Thymus (tissue), 11 donors: ENCODE data around the gene SPAG17. TPM values are rescaled to one million over a fixed set of nuclear protein-coding genes. Genes with fewer than 3 reads are reported as not detected.

Source experiments
- DNase-seq, 9 donors: peaks; one replicate each; pipeline ENCODE4 v3.0.0-alpha.2; 2013; ENCODE audit warnings: low spot score in 9 of 9, low read depth in 6 of 9, missing footprints in 1 of 9
- H3K27ac ChIP-seq, 2 donors: one replicate each; pipeline ENCODE4 v1.5.1; 2013; ENCODE audit warnings: control low read depth in 1 of 2, low read depth in 1 of 2, low read length in 1 of 2, mild to moderate bottlenecking in 1 of 2, moderate library complexity in 1 of 2
- H3K27me3 ChIP-seq, 2 donors: one replicate each; pipeline ENCODE4 v1.5.1; 2013; ENCODE audit warnings: low read length in 1 of 2; ENCODE audit not compliant: control insufficient read depth in 2 of 2, insufficient read depth in 1 of 2
- H3K36me3 ChIP-seq, 2 donors: one replicate each; pipeline ENCODE4 v1.5.1; 2013; ENCODE audit warnings: low read length in 1 of 2, mild to moderate bottlenecking in 1 of 2, moderate library complexity in 1 of 2; ENCODE audit not compliant: control insufficient read depth in 2 of 2, insufficient read depth in 2 of 2
- H3K4me1 ChIP-seq, 2 donors: one replicate each; pipeline ENCODE4 v1.5.1; 2013; ENCODE audit warnings: low read length in 2 of 2; ENCODE audit not compliant: control insufficient read depth in 2 of 2, insufficient read depth in 2 of 2
- H3K4me3 ChIP-seq, 2 donors: one replicate each; pipeline ENCODE4 v1.5.1; 2013; ENCODE audit warnings: low read length in 2 of 2, control low read depth in 1 of 2, mild to moderate bottlenecking in 1 of 2
- H3K9me3 ChIP-seq, 2 donors: one replicate each; pipeline ENCODE4 v1.5.1; 2013; ENCODE audit warnings: low read length in 1 of 2, mild to moderate bottlenecking in 1 of 2; ENCODE audit not compliant: control insufficient read depth in 2 of 2, insufficient read depth in 1 of 2
- WGBS: extraction: QIAGEN DNeasy Blood & Tissue Kit; methylation state at CpG from one replicate; pipeline ENCODE4 v1.1.7; 2013; 5-methylcytosine and 5-hydroxymethylcytosine counted together
- polyA plus RNA-seq: library from polyadenylated mRNA; stranded (reverse); fragments of 200-250 nt; gene quantifications from one replicate; pipeline ENCODE4 v1.2.3, GENCODE V29; 2013
- total RNA-seq: library from RNA; stranded (reverse); fragments of 120-200 nt; gene quantifications from one replicate; pipeline ENCODE4 v1.2.4, GENCODE V29; 2013
- donor health status: healthy.

The SPAG17 gene
- total and polyA plus RNA-seq, 2 donors, result 0.33 to 0.50 TPM

DNA sequence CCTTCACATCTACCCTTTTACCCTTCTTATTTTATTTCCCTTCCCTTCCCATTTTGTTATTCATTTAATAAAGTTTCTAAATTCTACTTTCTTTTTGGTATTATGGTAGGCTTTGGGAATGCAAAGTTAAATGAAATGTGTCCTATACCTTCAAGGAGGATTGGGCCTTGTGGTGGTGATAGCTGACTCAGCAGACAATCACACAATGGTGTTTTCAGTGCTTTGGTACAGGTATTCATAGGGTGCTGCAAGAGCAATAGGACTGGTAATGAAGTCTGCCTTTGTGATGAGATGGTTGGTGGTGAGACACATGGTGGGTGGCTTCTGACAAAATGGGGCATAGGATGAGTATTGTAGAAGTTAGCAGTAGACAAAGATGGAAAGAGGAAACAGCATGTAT lies 21.9 kb upstream of the SPAG17 start:
- DNase-seq, result no peak
- no peaks in the 10 kb centered on the region for H3K4me1 ChIP-seq
- H3K27me3 ChIP-seq, result no peaks in the 10 kb centered on the region

DNA sequence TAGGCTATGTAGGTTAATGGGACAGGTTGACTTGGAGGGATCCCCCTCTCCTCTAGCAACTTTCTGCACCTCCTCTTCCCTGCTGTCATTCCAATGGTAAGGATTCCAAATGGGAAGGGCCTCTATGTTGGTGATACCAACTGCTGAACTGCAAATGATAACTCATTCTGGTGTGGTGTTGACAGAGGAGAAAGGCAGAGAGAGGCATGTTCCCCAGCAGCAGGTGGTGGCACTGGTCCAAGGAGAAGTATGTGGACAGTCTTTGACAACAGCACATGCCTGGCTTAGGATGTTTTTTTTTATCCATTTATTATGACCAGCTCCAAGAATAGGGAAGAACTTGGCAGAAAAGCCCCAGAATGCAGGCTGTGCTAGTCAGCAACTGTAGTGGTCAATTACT lies 19.6 kb upstream of the SPAG17 start:
- Histone ChIP-seq H3K27ac (no peak overlapping the region), H3K9me3 (no peaks in the 10 kb centered on the region), H3K4me3 (no peak overlapping the region), H3K27me3 (no peaks in the 10 kb centered on the region), H3K36me3 (no peaks in the 10 kb centered on the region), H3K4me1 (no peaks in the 10 kb centered on the region)
- DNase-seq, result no peak

More for the DNA sequence above, 21.9 kb upstream of the SPAG17 start:
- no peak overlapping the region for H3K27ac ChIP-seq
- H3K9me3 ChIP-seq, result no peaks in the 10 kb centered on the region
- H3K36me3 ChIP-seq, result no peaks in the 10 kb centered on the region
- H3K4me3 ChIP-seq, result no peak overlapping the region

- Histone ChIP-seq H3K9me3 (no peaks in the 10 kb centered on the region), H3K36me3 (no peaks in the 10 kb centered on the region), H3K27me3 (no peaks in the 10 kb centered on the region), H3K4me1 (no peaks in the 10 kb centered on the region), H3K4me3 (no peak overlapping the region), H3K27ac (no peak overlapping the region)
- 72% methylated on average over 3 of the region's 3 CpGs for WGBS
- DNase-seq, result no peak
Observed at GRCh38 chr1:118204105-118204504, 19.1 kb upstream of the SPAG17 start.

DNA sequence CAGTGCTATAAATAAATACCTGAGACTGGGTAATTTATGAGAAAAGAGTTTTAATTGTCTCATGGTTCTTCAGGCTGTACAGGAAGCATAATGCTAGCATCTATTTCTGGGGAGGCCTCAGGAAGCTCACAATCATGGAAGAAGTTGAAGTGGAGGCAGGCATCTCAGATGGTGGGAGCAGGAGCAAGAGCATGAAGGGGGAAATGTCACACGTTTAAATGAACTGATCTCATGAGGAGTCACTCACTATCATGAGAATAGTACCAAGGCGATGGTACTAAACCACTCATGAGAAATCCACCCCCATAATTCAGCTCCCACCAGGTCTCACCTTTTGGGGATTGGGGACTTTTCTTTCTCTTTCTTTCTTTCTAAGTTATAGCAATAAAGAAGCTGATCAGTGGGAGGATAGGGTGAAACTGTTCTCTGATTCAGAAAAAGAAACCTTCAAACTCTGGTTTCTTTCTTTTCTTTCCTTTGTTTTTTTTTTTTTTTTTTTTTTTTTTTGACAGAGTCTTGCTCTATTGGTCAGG lies 17.1 kb upstream of the SPAG17 start:
- Histone ChIP-seq H3K27ac (no peak overlapping the region), H3K9me3 (no peaks in the 10 kb centered on the region), H3K36me3 (no peaks in the 10 kb centered on the region), H3K4me1 (no peaks in the 10 kb centered on the region), H3K4me3 (no peak overlapping the region), H3K27me3 (no peaks in the 10 kb centered on the region)
- WGBS, result 93% methylated on average over 2 of the region's 2 CpGs
- DNase-seq, result no peak

DNA sequence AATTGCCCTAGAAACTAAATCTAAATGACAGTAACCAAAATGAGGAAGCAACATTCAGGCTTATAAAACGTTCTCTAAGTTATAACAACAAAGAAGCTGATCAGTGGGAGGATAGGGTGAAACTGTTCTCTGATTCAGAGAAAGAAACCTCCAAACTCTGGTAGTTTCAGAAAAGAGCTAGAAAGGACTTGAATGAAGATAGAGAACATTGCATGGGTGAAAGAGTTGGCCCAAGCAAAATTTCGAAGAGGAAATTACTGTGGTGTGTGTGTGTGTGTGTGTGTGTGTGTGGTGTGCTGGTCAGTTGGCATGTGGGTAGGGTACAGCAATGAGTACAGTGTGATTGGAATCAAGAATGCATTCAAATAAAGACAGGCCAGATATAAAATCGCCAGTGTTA lies 16.5 kb upstream of the SPAG17 start:
- Histone ChIP-seq H3K4me3 (no peak overlapping the region), H3K9me3 (no peaks in the 10 kb centered on the region), H3K27ac (no peak overlapping the region), H3K27me3 (no peaks in the 10 kb centered on the region), H3K4me1 (no peaks in the 10 kb centered on the region), H3K36me3 (no peaks in the 10 kb centered on the region)
- no peak for DNase-seq
- WGBS, result 66% methylated on average over 3 of the region's 3 CpGs

DNA sequence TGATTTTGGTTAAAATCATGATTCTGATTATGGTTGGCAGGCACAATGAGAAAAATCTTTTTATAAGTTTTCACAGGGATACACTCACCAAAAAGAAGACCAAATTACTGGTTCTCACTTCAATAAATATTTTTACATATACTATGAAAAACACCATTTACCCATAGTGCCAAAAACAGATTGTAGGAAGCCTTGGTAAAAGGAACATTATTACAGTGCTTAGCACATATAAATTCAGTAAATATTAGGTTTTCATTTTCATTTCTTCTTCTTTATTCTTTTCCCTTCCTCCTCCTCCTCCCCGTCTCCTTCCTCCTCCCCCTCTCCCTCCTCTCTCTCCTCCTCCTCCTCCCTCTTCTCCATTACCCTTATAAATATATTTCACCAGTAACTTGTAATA lies 15.8 kb upstream of the SPAG17 start:
- 87% methylated on average over 1 of the region's 1 CpG for WGBS

DNA sequence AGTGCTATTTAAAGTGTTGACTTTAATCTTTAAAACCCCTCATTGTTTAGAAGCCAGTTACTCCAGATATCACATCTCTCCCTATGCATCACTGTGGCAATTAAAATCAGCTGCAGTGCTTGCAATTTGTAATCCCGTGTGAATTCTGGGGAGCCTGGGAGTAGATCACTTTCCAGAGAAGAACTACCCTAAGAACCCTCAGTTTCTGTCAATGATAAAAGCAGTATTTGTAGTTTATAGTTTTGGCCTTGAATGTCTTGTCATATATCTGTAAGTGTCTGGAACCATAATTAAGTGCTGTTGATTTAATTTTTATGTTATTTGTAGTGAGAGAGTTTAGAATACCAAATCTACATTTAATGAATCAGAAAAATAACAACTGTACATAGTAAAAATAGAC lies 5.5 kb upstream of the SPAG17 start:
- Histone ChIP-seq H3K4me1 (no peaks in the 10 kb centered on the region), H3K9me3 (no peaks in the 10 kb centered on the region), H3K27ac (no peak overlapping the region), H3K27me3 (no peaks in the 10 kb centered on the region), H3K4me3 (no peak overlapping the region), H3K36me3 (no peaks in the 10 kb centered on the region)
- 95% methylated on average over 1 of the region's 1 CpG for WGBS
- no peak for DNase-seq

More for the DNA sequence above, 15.8 kb upstream of the SPAG17 start:
- no peak for DNase-seq
- no peaks in the 10 kb centered on the region for H3K9me3 ChIP-seq
- no peak overlapping the region for H3K27ac ChIP-seq
- H3K4me3 ChIP-seq, result no peak overlapping the region
- no peaks in the 10 kb centered on the region for H3K36me3 ChIP-seq
- H3K27me3 ChIP-seq, result no peaks in the 10 kb centered on the region
- no peaks in the 10 kb centered on the region for H3K4me1 ChIP-seq

- H3K4me1 ChIP-seq, result peaks cover 0 to 9% of the 10 kb centered on the region in 2 donors
- WGBS, result 59% methylated on average over 2 of the region's 2 CpGs
- no peak for DNase-seq
Observed at GRCh38 chr1:118189564-118189963, 4.5 kb upstream of the SPAG17 start.

DNA sequence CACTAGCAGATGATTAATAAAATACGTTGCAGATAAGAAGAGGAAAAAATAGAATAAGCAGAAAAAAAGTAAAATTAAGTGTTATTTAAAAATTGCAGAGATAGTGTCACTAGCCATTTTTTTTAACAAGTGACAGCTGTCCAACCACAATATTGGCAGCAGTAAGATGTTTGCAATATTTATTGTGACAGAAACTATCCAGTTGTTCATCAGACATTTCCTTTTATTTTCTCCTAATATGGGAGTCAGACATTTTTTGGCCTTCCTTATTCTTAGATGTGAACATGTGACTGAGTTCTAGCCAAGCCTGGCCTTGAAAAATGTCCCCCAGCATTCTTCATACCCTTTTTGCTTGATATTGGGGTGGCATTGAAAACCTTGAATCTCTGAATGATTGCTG lies 3.4 kb upstream of the SPAG17 start:
- Histone ChIP-seq H3K36me3 (no peaks in the 10 kb centered on the region), H3K4me1 (peaks cover 0 to 11% of the 10 kb centered on the region in 2 donors), H3K9me3 (no peaks in the 10 kb centered on the region), H3K27me3 (no peaks in the 10 kb centered on the region), H3K4me3 (no peak overlapping the region), H3K27ac (no peak overlapping the region)
- WGBS, result 83% methylated on average over 1 of the region's 1 CpG
- DNase-seq, result no peak

More at GRCh38 chr1:118189564-118189963, 4.5 kb upstream of the SPAG17 start:
- no peaks in the 10 kb centered on the region for H3K9me3 ChIP-seq
- no peaks in the 10 kb centered on the region for H3K27me3 ChIP-seq
- no peak overlapping the region for H3K27ac ChIP-seq
- H3K36me3 ChIP-seq, result no peaks in the 10 kb centered on the region
- H3K4me3 ChIP-seq, result no peak overlapping the region

GRCh38 chr1:118186026-118186425 lies 998 bp upstream of the SPAG17 start:
- Histone ChIP-seq H3K4me1 (peaks cover 0 to 11% of the 10 kb centered on the region in 2 donors), H3K36me3 (no peaks in the 10 kb centered on the region), H3K4me3 (no peak overlapping the region), H3K27ac (no peak overlapping the region), H3K27me3 (no peaks in the 10 kb centered on the region), H3K9me3 (no peaks in the 10 kb centered on the region)
- no peak for DNase-seq
- 98% methylated on average over 4 of the region's 4 CpGs for WGBS
